Hypothalamus (tissue), 51 donors: ENCODE results near the gene TRO.

ENCODE experiments used
- DNase-seq, 51 donors: peaks; one replicate each; lab custom pipeline; 2025; lab: John Stamatoyannopoulos, UW

The TRO gene

DNA sequence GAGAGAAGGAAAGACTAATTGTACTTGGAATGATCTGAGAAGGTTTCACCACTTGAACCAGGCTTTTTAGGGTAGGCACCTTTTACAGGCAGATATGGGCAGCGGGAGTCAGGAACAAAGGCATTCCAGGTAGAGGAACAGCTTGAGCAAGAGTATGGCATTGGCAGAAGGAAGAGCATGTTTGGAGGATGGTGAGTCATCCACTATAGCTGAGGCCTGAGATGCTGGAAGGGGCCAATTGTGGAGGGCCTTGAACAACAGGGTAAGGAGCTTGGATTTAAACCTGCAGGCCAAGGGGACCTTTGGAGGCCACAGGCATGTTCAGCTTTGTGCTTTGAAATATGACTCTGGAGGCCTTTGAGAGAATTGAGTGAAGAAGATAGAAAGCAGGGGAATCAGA is 41.1 kb downstream of the TRO start:
- DNase-seq, result no peak

DNA sequence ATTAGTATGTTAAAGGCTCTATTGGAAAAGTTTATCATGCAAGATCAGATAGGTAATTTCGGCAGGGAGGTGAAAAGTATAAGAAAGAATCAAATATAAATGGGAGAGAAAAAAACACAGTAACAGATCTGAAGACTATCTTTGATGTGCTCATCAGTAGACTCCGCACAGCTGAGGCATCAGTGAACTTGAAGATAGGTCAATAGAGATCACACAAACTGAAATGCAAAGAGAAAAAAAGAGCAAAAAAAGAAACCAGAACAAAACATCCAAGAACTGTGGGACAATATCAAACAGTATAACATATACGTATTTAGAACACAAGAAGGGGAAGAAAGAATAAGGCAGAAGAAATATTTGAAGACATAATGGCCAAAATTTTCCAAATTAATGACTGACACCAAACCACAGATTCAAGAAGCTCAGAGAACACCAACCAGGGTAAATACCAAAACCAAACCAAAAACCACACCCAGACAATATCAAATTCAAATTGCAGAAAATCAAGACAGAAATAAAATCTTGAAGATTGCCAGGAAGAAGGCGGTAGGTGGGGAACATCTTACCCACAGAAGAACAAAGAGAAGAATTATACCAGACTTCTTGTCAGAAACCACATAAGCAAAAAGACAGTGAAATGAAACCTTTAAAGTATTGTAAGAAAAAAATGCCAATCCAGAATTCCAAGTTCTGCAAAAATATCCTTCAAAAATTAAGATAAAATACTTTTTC is 44.3 kb downstream of the TRO start:
- DNase-seq, result no peak

DNA sequence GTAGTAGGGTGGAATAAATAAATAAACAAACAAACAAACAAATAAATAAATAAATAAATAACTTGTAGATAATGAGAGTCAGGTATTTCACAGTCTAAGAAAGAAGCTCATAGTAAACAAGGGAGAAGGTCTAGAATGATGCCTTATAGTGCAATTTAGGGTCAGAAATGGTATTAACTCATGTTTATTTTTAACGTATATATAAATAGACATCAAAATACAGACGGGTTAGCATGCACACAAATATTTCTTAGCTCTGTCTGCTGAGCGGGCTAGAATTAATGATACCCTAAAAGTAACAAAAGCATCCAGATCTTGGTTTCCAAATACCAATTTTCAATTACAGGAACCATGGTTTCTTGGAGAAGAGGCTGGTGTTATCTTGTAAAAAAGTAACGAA is 56.8 kb downstream of the TRO start:
- DNase-seq, result no peak

DNA sequence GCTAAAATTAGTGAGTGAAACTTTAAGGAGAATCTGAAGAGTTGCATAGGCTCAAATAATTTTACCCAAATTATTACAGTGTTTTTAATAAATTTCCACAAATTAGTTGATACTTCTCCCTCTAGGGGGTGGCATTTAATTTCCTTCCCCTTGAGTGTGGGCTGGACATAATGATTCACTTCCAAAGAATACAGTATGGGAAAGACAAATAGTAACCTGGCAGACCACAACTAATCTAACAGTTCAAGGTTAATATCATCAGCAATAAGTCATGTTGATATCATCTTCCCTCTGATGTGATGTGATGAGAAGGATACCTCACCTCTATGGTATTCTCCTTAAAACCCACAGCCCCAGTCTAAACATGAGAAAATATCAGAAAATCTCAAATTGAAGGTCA is 57.8 kb downstream of the TRO start:
- DNase-seq, result no peak

DNA sequence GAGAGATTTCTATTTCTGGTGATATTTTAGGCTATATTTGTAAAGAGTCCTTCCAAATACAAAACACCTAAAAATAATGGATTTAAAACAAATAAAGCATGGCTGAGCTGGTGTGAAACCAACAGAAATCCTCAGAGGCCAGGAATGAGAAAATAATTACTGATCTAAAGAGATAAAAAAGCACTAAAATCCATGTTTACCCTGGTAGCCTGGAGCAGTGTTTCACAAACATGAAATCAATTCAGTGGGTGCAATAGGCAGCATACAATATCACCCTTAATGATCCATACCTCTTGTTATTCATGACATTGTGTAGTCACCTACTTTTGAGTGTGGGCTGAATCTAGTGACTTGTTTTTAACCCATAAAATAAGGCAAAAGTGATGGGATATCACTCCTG is 58.8 kb downstream of the TRO start:
- DNase-seq, result no peak

DNA sequence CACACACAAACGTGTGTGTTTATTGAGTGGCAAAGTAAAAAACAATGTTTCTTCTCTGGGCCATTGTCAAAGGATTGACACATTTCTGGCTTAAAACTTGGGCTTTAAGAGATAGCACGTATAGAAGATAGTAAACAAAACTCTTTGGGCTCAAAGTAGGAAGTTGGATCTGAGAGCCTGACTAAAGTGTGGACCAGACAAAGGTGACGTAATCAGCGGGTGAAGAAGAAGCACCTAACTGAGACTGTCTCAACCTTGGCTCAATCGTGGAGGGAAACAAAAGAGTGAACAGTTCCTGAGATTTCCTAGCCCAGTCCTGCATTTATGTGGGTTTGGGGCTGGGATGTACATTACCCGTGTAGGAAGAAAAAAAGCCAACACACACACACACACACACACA is 59.7 kb downstream of the TRO start:
- DNase-seq, result no peak
